Fibroblast of lung (primary cell): Measurements from ENCODE around the gene RAB6A. TPM values are rescaled to one million over a fixed set of nuclear protein-coding genes. Genes with fewer than 3 reads are reported as not detected.

Experiments used
- DNase-seq, 2 donors: peaks; one replicate each; pipeline versions ENCODE4 v3.0.0 to v3.0.0-alpha.2; 2010; ENCODE audit warnings: low read depth in 2 of 2
- H2AFZ ChIP-seq: 2 replicates; pipeline ENCODE4 v1.5.1; 2012; ENCODE audit warnings: low read length, control low read depth, inconsistent platforms
- H3K27ac ChIP-seq: 2 replicates; pipeline ENCODE4 v1.5.1; 2011; ENCODE audit warnings: low read length, control low read depth; ENCODE audit not compliant: insufficient read depth
- H3K27me3 ChIP-seq: 2 replicates; pipeline ENCODE4 v1.5.1; 2011; ENCODE audit warnings: mild to moderate bottlenecking, low read length; ENCODE audit not compliant: control insufficient read depth, insufficient read depth
- H3K36me3 ChIP-seq: 2 replicates; pipeline ENCODE4 v1.5.1; 2011; ENCODE audit warnings: low read length; ENCODE audit not compliant: control insufficient read depth, insufficient read depth
- H3K4me1 ChIP-seq: 2 replicates; pipeline ENCODE4 v1.5.1; 2011; ENCODE audit warnings: low read length; ENCODE audit not compliant: control insufficient read depth, insufficient read depth; ENCODE audit errors: extremely low read depth
- H3K4me2 ChIP-seq: 2 replicates; pipeline ENCODE4 v1.5.1; 2011; ENCODE audit warnings: low read length, control low read depth; ENCODE audit not compliant: insufficient read depth; ENCODE audit errors: extremely low read depth
- H3K4me3 ChIP-seq, 4 experiments: fragments of 200-600 bp in 1 of 4; sonication (generic) in 1 of 4; replicated peaks in 1 of 4; 2 replicates each; pipeline ENCODE4 v1.5.1; 2011 to 2016; ENCODE audit warnings: low read length in 4 of 4, low read depth in 3 of 4, mild to moderate bottlenecking in 3 of 4, control low read depth in 2 of 4, inconsistent platforms in 1 of 4, mixed read lengths in 1 of 4; ENCODE audit not compliant: insufficient read depth in 1 of 4; ENCODE audit errors: control extremely low read depth in 1 of 4
- H3K79me2 ChIP-seq: 2 replicates; pipeline ENCODE4 v1.5.1; 2012; ENCODE audit warnings: mild to moderate bottlenecking, low read length, inconsistent platforms; ENCODE audit not compliant: control insufficient read depth, insufficient read depth
- H3K9ac ChIP-seq: 2 replicates; pipeline ENCODE4 v1.5.1; 2011; ENCODE audit warnings: mild to moderate bottlenecking, low read length, control low read depth; ENCODE audit not compliant: insufficient read depth
- H3K9me3 ChIP-seq: 2 replicates; pipeline ENCODE4 v1.5.1; 2012; ENCODE audit warnings: low read depth, low read length; ENCODE audit not compliant: control insufficient read depth, insufficient read depth
- H4K20me1 ChIP-seq: 2 replicates; pipeline ENCODE4 v1.5.1; 2011; ENCODE audit warnings: low read length; ENCODE audit not compliant: control insufficient read depth, insufficient read depth; ENCODE audit errors: extremely low read depth
- CTCF ChIP-seq, 2 donors: IDR thresholded peaks in 1 of 2; conservative IDR thresholded peaks in 1 of 2; 1 replicate in 1 of 2; 2 replicates in 1 of 2; pipeline ENCODE4 v1.5.1; 2011 to 2012; ENCODE audit warnings: low read length in 2 of 2, control low read depth in 1 of 2, inconsistent platforms in 1 of 2, low read depth in 1 of 2, mild to moderate bottlenecking in 1 of 2
- EZH2 ChIP-seq: IDR thresholded peaks from 2 replicates; pipeline ENCODE4 v1.5.1; 2012; ENCODE audit warnings: low read length, control low read depth, mild to moderate bottlenecking; ENCODE audit errors: missing control alignments
- polyA plus RNA-seq, 2 donors: library from polyadenylated mRNA; depleted of rRNA in 1 of 2; stranded (reverse) in 1 of 2; unstranded in 1 of 2; fragments of >200 nt; gene quantifications; 2 replicates each; pipeline ENCODE4 v1.2.1, GENCODE V29; 2011 to 2012; ENCODE audit warnings: missing spikeins in 1 of 2
- total RNA-seq: library from RNA; depleted of rRNA; stranded (reverse); fragments of >200 nt; gene quantifications from 2 replicates; pipeline ENCODE4 v1.2.1, GENCODE V29; 2014

The RAB6A gene
- total and polyA plus RNA-seq, 2 donors (not counting 1 experiment from before 2014, with no cell fraction given): 103 to 255 TPM

GRCh38 chr11:73645121-73645969, 115.5 kb downstream of the RAB6A start:
- Histone ChIP-seq H3K4me1 (no peaks in the 10 kb centered on the region), H2AFZ (no peak overlapping the region)

GRCh38 chr11:73641668-73642067, 119.2 kb downstream of the RAB6A start:
- Histone ChIP-seq H3K4me2 (no peak overlapping the region), H3K4me1 (no peaks in the 10 kb centered on the region), H2AFZ (no peak overlapping the region), H3K36me3 (no peaks in the 10 kb centered on the region), H3K79me2 (no peaks in the 10 kb centered on the region), H3K4me3 (no peak overlapping the region), H3K27ac (no peak overlapping the region), H3K9ac (no peak overlapping the region), H3K27me3 (peaks cover 10% of the 10 kb centered on the region), H4K20me1 (no peaks in the 10 kb centered on the region), H3K9me3 (no peaks in the 10 kb centered on the region)
- TF ChIP-seq EZH2: no peak
- TF ChIP-seq CTCF (conservative IDR thresholded peaks at IDR 0.05 in 1 of 2, IDR thresholded peaks at IDR 0.05 in 1 of 2; ENCODE audit: low read depth in 1 of 2, low read length in 2 of 2): no peak
- no peak for DNase-seq

More at GRCh38 chr11:73645121-73645969, 115.5 kb downstream of the RAB6A start:
- DNase-seq: no peak
- Histone ChIP-seq H3K9me3 (no peaks in the 10 kb centered on the region), H3K27ac (no peak overlapping the region), H4K20me1 (no peaks in the 10 kb centered on the region), H3K79me2 (no peaks in the 10 kb centered on the region), H3K27me3 (peaks cover 16% of the 10 kb centered on the region), H3K9ac (no peak overlapping the region), H3K4me3 (no peak overlapping the region), H3K4me2 (no peak overlapping the region), H3K36me3 (no peaks in the 10 kb centered on the region)
- TF ChIP-seq EZH2 (no peak), CTCF (conservative IDR thresholded peaks at IDR 0.05 in 1 of 2, IDR thresholded peaks at IDR 0.05 in 1 of 2; ENCODE audit: low read depth in 1 of 2, low read length in 2 of 2) (no peak)

GRCh38 chr11:73640592-73640991, 120.3 kb downstream of the RAB6A start:
- Histone ChIP-seq H3K9ac (no peak overlapping the region), H3K36me3 (no peaks in the 10 kb centered on the region), H3K27me3 (peaks cover 9% of the 10 kb centered on the region), H3K4me2 (no peak overlapping the region), H4K20me1 (no peaks in the 10 kb centered on the region), H3K9me3 (no peaks in the 10 kb centered on the region), H3K4me3 (no peak overlapping the region), H3K27ac (no peak overlapping the region), H3K79me2 (no peaks in the 10 kb centered on the region), H3K4me1 (no peaks in the 10 kb centered on the region), H2AFZ (no peak overlapping the region)
- TF ChIP-seq EZH2 (no peak), CTCF (conservative IDR thresholded peaks at IDR 0.05 in 1 of 2, IDR thresholded peaks at IDR 0.05 in 1 of 2; ENCODE audit: low read depth in 1 of 2, low read length in 2 of 2) (no peak)
- DNase-seq: no peak
